GM18499 (cell line): ENCODE measurements around the gene KCNK5.

Experiments
- ATAC-seq: cut with Tn5 transposase; IDR thresholded peaks from one replicate; pipeline ENCODE4 v1.9.1; 2021; ENCODE audit warnings: moderate number of reproducible peaks; ENCODE audit not compliant: insufficient read depth, unreplicated experiment

Gene KCNK5

GRCh38 chr6:39218868-39219567 lies 10.3 kb downstream of the KCNK5 start:
- ATAC-seq: no peak

DNA sequence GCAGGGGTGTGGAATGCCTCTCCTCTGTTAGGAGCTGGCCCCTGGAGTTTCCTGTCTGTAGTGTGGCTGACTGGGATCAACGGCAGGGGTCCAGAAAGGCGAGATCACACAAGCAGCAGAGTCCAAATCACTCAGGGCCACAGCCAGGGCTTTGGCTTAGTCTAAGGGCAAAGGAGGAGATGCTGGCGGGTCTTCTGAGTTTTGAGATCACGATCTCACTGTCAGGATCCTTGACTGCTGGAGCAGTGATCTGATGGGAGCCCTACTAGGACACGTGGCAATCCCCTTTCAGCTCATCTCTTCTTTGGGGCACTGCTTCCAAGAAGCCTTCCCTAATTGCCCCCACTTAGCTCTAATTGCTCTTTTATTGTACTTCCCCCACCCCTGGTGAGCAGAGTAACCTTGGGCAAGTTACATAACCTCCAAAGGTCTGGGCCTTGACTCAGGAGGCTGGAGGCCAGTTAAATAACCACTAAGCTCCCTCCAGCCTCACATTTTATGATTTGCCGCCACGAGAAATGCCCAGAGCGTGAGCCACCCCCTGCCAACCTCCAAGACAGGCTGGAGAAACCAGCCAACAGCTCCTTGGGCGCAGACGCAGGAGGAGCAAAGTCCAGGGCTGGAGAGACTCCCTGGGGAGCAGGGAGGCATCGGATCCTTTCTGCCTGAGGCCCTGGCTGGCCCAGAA lies 12.0 kb downstream of the KCNK5 start:
- ATAC-seq: no peak

GRCh38 chr6:39215640-39216158 lies 13.6 kb downstream of the KCNK5 start:
- ATAC-seq: no peak

DNA sequence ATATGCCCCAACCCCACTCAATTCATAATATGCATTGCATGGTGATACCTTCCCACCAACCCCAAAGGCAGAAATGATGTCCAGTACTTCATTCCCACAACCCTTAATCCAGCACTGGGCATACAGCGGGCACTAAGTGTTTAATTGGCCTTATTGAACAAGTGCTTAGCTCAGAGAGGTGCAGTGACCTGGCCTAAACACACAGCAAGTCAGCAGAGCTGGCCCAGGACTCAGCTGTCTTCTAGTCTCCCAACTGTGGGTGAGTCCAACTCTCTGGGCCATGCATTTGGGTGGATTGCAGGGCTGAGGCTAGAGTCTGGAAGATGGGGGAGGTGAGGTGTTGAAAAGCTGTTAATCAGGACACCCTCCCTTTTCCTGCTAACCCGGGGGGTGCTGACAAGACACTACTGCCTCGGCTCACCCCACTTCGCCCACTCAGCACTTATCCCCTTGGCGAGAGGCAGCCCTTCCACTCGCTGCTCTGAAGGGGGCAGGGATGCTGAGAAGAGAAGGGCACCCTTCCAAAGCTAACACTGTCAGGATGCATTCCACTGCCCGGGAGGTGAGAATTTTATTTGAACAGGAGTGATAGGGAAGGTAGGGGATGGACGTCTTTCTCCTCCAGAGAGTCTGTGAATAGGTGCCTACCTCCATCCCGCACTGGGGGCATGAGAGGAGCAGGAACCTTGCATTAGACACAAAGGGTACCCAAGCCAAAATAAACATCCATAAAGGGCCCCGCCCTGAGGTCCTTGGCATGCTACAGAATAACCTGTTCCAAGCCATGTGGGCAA lies 14.2 kb downstream of the KCNK5 start:
- ATAC-seq: no peak

DNA sequence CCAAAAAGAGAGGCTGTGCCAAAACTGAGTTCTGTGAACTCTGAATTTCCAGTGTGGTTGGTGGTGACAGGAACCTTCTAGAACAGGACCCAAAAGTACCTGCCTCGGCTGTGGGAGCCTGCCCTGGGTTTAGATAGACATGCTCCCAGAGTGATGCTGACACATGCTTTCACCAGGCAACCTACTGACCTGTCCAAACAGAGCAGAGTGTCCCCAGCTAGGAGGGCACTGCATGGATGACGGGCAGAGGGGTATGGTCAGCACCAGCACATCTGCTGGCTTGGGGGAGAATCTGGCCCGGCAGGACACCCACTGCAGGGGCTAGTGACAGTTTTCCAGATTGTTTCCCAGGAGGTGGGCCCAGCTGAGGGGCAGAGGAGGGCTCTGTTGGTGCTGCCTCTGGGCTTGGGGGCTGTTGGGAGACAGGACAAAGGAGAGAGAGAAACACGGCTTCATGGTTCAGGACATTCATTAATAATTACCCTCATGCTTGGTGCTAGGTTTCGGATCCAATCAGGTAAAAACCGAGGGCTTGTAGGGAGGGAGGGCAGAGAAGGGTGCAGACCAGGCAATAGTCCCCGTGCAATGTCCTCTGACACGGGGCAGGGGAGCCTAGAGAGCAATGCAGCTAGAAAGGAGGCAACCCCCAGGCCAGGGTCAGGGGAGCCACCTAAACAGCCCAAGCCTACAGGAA lies 15.0 kb downstream of the KCNK5 start:
- no peak for ATAC-seq

DNA sequence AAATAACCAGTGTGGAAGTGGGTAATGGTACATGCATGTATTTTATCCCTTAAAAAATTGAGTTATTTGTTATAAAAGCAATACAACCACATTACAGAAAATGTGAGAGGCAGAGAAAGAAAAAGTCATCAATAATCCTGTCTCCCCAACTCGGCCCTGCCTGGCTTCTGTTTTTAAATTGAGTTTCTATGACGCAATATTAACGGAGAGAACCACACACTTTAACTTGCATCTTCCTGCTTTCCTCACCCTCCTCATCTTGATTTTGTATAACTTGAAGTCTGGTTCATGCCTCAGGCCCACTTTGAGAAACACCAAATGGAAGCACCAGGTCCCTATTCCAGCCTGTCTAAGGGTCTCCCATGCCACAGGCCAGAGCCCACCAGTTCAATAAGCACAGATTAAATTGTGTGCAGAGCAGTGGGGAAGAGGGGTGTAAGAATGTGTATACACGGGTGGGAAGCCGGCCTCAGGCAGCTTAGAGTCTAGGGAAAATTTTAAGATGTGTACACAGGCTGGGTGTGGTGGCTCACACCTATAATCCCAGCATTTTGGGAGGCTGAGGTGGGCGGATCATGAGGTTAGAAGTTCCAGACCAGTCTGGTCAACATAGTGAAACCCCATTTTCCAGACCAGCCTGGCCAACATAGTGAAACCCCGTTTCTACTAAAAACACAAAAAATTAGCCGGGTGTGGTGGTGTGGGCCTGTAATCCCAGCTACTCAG lies 15.9 kb downstream of the KCNK5 start:
- ATAC-seq: no peak

DNA sequence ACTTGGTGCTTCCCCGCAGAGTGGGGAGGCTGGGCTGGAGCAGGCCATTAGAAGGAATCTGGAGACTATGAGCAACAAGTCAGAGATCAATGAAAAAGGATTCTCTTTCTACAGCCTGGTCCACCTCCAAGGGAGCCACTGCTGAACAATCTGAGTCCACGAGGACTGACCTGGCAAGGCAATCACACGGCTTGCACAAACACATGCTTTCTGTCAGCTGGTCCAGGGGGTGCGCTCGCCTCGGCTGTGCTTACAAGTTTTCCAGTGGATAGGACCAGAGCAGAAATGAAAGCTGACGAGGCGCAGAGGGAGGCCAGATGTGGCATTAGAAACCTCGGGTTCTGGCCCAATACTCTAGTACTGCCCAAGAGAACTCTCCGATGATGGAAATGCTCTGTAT lies 18.1 kb downstream of the KCNK5 start:
- ATAC-seq: no peak

DNA sequence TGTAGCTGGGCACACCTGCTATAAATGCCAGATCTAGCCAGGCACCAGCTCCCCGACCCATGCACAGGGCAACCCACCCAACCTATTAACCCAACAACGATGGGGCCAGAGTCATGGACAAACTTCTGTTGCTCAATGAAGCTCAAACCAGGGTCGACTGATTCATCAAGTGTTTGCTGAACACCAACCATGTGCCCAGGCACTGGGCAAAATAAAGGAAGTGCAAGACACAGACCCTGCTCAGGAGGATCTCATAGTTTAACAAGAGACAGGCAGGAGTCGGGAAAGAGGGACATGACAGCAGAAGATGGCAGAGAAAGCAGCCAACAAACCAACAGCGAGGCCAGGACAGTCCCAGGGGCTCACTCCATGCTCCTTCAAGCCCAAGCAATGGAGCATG lies 18.8 kb downstream of the KCNK5 start:
- no peak for ATAC-seq

GRCh38 chr6:39209911-39210310 lies 19.4 kb downstream of the KCNK5 start:
- no peak for ATAC-seq

DNA sequence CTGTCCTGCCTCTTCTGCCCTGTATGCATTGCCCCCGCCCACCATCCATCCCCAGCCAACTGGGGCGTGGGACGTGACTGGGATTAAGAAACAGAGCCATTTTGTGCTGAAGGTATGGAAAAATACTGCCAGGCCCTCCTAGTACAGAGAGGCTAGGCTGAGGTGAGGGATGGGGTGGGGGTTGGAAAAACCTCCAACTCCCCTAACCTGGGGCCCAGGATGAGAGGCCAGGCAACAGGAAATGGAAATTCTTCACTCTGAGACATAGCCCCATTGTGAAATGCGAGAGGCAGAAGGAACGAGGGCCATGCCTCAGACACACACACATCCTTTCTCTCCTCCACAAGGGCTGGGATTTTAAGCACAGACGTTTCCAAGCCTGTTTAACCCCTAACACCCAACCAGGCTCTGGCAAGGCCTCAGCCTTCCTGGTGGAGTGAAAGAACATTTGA lies 19.9 kb downstream of the KCNK5 start:
- ATAC-seq: no peak

GRCh38 chr6:39208223-39208739 lies 21.0 kb downstream of the KCNK5 start:
- no peak for ATAC-seq

DNA sequence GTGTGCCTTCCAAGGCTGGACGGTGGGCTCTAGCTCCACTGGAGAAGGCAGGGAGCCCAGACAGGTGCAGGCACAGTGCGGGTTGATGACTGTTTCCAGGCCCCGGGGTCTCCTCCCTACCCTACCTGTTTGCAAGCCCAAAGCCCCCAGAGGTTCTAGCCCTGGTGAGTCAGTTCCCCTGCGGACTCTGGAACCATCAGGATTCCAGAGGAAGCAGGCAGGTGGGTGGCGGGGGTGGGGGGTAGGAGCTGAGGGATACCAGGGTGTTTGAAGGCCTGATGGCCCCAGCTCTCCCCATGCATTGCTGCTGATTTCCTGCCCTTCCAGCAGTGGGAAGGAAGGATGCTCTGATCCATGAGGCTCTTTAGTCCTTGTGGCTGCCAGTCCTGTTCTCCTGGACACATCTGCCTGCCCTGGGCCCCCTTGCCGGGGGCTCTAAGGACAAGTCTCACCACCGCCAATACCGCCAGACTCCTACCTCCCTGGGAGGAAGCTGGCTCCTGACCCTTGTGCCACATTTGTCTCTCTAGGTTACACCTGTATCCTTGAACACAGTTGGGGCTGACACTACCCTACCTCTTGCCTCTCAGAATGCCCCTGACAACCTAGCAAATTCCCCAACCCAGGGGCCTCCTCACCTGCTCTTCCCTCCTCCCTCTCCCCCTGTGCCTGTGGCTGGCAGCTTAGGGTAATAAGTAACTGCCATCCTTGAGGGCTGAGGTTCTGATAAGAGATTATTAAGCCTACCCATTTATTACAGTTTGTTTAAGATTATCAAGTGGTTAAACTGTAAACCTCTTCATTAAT lies 21.7 kb downstream of the KCNK5 start:
- no peak for ATAC-seq

DNA sequence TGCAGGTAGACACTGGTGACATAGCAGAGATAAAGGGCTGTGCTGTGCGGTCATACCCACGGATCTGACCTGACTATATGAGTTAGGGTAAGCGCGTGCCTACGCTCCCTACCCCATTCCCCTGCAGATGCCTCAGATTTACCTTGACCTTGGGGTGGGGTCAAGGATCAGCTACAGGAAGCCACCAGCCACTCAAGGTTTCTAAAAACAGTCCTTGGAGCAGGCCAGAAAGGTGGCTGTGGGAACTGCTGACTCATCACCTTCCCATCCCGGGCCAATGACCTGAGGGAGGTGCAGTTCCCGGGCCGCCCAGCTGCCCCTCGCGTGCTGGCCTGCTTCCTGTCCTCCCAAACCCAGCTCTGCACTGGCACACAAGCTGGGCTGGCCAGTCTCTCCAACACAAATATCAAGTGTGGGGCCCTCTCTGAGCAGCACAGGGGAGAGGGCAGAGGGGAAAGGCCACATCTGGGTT lies 23.0 kb downstream of the KCNK5 start:
- ATAC-seq: no peak

DNA sequence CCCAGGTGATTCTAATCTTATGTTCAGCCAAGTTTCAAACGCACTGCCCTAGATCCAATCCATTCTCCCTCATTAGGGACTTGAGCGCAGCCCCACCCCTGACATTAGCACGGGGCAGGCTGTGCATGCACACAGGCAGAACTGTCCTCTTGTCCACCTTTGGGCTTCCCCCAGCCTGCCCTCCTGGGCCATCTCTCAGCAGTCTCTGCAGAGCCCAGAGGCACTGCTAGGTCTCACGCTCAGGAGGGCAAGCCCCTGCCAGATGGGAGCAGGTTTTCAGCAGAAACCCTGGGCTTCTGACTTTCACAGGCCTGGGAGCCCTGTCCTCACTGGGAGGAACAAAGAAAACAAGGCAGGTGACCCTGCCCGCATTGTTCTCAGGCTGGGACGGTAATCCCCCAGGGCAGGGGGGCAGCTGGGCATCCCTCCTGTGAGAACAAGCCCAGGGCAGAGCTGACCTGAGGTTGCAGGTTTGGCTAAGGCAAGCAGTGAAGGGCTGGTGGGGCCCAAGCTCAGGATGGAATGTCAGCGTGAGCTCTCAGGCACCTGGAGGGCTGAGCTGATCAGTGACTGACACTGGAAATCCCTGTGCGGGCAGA lies 24.5 kb downstream of the KCNK5 start:
- ATAC-seq: no peak

DNA sequence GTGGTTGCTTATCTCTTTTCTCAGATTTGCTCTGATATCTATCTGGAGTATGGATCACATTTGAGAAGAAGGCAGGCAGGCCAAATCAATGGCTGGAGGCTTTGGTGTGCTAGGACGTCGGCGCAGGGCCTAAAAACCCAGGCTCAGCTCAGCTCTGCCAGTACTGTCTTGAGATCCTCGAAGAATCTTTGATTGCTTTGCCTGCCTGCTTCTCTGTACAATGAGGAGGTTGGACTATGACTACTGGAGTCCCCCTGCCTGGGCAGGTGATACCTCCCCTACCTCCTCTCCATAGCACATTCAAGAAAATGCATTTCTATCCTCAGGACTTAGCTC lies 25.1 kb downstream of the KCNK5 start:
- ATAC-seq: no peak

- no peak for ATAC-seq
These were observed 25.7 kb downstream of the KCNK5 start for GRCh38 chr6:39203436-39204159.

- no peak for ATAC-seq
These were observed 27.1 kb downstream of the KCNK5 start for GRCh38 chr6:39202166-39202565.
